HG02852 (cell line): ENCODE results near the gene ALX1.

Source experiments
- ATAC-seq: cut with Tn5 transposase; IDR thresholded peaks from one replicate; pipeline ENCODE4 v1.9.1; 2021; ENCODE audit warnings: mild to moderate bottlenecking, moderate library complexity; ENCODE audit not compliant: unreplicated experiment

Gene ALX1

GRCh38 chr12:85280165-85280983 lies at the start of gene ALX1:
Gene ALX1 (plus strand): TSS chr12:85280220. CDS start chr12:85280262, 42 bp downstream.
- no peak for ATAC-seq

GRCh38 chr12:85237327-85237726 lies 42.7 kb upstream of the ALX1 start:
- no peak for ATAC-seq

- ATAC-seq = no peak
These were observed 35.5 kb upstream of the ALX1 start for GRCh38 chr12:85244561-85244960.

- no peak for ATAC-seq
These were observed 26.2 kb upstream of the ALX1 start for GRCh38 chr12:85253853-85254252.

- no peak for ATAC-seq
These were observed 22.3 kb upstream of the ALX1 start for GRCh38 chr12:85257671-85258070.

GRCh38 chr12:85260447-85260846 lies 19.6 kb upstream of the ALX1 start:
- no peak for ATAC-seq

GRCh38 chr12:85260896-85261295 lies 19.1 kb upstream of the ALX1 start:
- no peak for ATAC-seq

GRCh38 chr12:85266356-85266755 lies 13.7 kb upstream of the ALX1 start:
- ATAC-seq = no peak

GRCh38 chr12:85273381-85274314 lies 6.4 kb upstream of the ALX1 start:
- ATAC-seq = peak; percentile 86

GRCh38 chr12:85274315-85274651 lies 5.7 kb upstream of the ALX1 start:
- no peak for ATAC-seq

- no peak for ATAC-seq
These were observed 4.6 kb upstream of the ALX1 start for GRCh38 chr12:85275374-85275773.

- ATAC-seq = no peak
These were observed 2.8 kb upstream of the ALX1 start for GRCh38 chr12:85277191-85277590.

- no peak for ATAC-seq
These were observed 2.0 kb upstream of the ALX1 start for GRCh38 chr12:85277900-85278597.

- no peak for ATAC-seq
These were observed 1.2 kb upstream of the ALX1 start for GRCh38 chr12:85278598-85279448.

GRCh38 chr12:85279449-85280164 lies 413 bp upstream of the ALX1 start:
- ATAC-seq = no peak

GRCh38 chr12:85280984-85281630 lies 1.1 kb downstream of the ALX1 start:
- ATAC-seq = no peak

- no peak for ATAC-seq
These were observed 1.8 kb downstream of the ALX1 start for GRCh38 chr12:85281636-85282312.

GRCh38 chr12:85283560-85283959 lies 3.5 kb downstream of the ALX1 start:
- no peak for ATAC-seq

- no peak for ATAC-seq
These were observed 16.3 kb downstream of the ALX1 start for GRCh38 chr12:85296362-85296761.
